ENCODE results near the gene SPAG8.

SPAG8 gene

DNA sequence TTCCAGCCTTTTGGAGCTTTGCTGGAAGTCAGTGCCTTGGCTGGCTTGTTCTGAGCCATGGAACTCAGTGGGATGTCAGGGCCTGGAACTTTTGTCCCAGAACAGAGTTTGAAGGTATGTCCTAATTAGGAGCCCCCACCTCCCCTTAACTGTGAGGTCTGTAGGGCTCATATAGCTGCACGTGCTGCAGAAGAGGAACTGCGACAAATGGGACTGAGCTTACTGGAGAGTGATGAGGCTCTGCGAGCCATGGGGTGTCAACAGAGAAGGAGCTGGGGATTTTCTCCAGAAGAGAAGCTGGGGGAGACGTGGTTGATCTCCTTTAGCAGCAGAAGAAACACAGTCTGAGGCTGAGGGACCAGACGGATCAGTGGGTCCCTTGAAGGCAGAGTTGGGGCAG, 27.9 kb upstream of the SPAG8 start:
- no peak for DNase-seq

DNA sequence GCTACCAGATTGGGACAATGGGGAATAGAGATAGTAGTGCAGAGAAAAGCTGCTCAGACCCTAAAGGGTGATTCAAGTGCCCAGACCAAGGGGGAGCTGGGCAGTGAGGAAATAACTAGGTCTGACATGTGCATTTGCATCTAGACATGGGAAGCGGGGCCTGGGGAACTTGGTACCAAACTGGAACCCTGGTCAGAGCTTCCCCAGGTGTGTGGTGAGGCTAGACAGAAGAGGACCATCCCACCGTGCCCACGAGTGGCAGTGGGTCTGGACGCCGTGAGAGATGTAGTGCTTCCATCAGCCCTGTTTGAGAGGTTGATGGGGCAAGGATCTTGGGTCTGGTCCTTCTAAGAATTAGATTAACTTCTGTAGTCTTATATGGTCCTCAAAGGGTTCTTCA, 24.5 kb upstream of the SPAG8 start:
- no peak for DNase-seq

DNA sequence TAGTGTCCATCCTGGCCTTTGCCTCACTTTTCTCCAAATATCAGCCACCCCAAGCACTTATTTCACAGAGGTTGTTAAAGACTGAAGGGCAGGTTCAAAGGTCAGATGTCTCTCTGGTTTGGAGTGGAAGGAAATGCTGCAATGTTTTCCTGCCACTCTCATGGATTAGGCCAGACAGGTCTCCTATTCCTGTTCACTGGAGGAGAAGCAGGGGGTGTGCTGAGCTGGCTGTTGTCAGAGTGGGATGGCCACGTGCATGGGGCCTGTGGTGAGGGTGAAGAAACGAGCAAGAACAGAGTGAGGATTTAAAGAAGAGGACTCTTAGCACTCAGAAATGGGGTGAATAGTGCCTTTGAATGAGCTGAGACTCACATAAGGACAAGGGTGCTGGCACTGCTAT, 23.7 kb upstream of the SPAG8 start:
- DNase-seq, result no peak

DNA sequence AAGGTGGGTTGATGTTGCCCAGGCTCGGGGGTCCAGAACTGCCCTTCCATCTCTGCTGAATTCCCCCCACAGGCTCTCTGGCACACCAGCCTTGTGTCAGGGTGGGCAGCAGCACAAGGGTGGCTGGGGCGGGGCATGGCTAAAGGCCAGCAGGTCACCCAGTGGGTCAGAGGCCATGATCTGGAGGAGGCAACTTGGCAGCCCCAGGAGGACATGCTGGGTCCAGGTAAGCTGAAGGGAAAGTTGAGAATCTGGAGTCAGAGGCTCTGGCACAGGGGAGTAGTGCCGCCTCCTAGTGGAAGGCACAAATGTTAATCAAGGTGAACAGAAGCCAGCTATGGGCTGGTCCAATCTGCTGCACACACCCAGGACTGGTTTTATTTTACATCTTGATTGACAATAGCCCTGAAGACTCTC, 23.2 kb upstream of the SPAG8 start:
- no peak for DNase-seq

DNA sequence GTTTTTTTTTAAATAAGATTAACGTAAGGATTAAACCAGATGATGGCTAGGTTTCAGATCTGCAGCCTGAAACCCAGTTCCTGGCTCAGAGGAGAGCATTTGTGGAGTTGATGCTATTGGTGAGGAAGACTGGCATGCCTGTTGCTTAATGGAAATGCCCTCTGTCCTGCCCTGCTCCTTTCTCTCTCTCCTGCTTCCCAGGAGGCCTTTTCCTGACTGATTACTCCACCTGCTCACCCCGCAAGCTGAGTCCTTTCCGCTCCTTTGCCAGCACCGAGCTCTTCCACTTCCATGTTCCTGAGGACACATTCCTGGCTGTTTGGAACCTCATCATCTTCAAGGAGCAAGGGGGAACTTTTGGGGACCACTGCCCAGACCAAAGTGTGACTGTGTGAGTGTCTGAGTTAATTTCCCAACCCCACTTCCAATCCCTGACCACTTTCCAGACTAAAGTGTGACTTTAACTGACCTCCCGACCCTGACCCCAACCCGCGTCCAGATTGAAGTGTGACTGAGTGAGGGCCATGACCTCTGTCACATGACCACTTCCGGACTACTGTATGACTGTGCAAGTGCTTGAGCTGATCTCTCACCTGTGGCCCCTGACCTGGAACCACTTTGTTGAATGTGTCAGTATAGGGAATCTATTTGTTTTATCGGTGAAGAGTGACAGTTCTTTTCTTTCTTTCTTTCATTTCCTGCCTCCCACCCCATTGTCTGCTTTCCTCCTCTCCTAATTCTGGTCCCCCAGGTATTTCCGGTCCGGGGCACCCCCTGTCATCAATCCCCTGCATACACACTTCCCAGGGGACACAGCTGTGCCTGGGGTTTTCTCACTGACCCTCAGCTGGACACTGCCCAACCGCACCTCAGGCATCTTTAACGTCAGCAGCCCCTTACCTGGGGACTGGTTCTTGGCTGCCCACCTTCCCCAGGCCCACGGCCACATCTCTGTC, 22.5 kb upstream of the SPAG8 start:
- no peak for DNase-seq

DNA sequence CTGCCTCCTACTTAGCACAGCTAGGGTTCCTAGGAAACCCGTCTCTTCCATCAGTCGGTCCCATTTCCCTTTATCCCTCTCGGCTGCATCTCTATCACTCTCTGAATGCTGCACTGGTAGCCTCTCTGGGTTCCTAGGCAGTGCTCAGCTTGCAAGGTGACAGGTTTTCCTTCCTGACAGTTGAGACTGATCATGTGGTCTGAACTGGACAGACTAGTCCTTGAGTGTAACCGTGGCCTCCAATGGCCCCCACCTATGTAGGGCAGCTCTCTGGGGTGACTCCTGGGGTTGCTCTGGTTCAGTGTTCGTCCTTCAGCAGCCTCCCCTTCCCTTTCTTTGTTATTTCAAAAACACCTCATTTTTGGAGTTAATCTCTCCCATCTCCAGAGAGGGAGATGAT, 20.8 kb upstream of the SPAG8 start:
- no peak for DNase-seq

DNA sequence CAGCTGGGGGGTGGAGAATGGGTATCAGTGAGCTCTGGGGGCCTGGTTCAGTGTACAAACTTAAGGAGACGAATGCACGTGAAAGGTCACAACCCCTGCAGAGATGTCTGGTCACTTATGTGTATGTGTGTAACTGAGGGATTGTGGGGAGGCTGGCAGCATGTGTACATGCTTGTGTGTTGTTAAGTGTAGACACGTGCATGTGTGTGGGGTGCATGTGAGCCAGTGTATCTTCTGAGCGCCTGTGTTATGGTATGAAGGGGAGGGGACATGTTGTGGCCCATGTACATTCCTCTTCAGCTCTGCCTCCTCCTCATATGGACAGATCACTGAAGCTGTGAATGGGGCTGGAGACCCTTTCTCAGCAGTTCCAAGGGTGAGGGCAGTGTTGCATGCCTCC, 19.0 kb upstream of the SPAG8 start:
- DNase-seq, result no peak

- no peak for DNase-seq
Observed at GRCh38 chr9:35829764-35830096, 17.7 kb upstream of the SPAG8 start.

GRCh38 chr9:35829084-35829763, 17.2 kb upstream of the SPAG8 start, which contains the start of gene TMEM8B:
Gene TMEM8B, plus strand, starts transcription at chr9:35829228. Its CDS starts 220 bp downstream, at chr9:35829448.
- DNase-seq, result peak; percentile 78 to 91

DNA sequence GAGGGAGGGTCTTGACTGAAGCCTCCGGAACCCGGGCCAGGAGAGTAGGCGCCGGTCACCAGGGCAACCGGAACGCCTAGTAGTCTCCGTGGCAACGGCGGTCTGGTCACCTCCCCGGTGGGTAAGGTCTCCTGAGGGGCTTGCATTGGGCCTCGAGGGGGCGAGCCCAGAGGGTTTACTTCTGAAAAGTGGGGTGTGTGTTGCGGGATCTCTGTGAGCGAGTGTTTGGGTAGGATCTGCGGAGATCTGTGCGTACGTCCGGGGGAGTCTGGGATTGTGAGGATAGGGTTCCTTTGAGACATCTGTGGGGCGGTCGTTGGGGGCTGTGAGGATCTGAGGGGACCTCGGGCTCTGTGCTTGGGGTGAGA, 16.6 kb upstream of the SPAG8 start, which contains the start of gene FAM221B:
Gene FAM221B (minus strand): TSS at position 17 of the 368 bp plus-strand sequence. CDS start 2,571 bp downstream, outside the sequence.
- DNase-seq, result no peak

- no peak for DNase-seq
Observed at GRCh38 chr9:35827486-35827885, 15.4 kb upstream of the SPAG8 start.

GRCh38 chr9:35826071-35826701, 14.1 kb upstream of the SPAG8 start:
- peak; percentile 60 to 70 for DNase-seq

GRCh38 chr9:35822926-35823325, 10.9 kb upstream of the SPAG8 start:
- no peak for DNase-seq

- DNase-seq, result no peak
Observed at GRCh38 chr9:35820076-35820475, 8.0 kb upstream of the SPAG8 start.

DNA sequence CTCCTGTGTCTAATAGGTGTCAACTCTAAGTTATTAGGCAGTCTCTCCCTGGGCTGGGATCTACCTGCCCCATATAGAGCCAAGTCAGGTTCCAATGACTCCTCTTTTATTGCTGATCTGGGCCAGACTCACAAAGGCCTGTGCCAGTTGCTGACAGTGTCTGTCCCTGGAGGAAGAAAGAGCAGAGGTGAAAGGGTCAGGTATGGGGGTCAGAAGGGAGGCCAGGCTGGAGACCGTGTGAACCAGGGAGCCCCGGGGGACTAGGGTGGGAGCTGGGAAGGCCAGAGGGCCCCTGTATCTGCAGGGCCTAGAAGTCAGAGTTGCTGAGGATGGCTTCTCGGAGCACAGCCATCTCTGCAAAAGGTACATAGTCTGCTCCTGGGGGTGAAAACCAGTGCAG, 6.3 kb upstream of the SPAG8 start:
- no peak for DNase-seq

DNA sequence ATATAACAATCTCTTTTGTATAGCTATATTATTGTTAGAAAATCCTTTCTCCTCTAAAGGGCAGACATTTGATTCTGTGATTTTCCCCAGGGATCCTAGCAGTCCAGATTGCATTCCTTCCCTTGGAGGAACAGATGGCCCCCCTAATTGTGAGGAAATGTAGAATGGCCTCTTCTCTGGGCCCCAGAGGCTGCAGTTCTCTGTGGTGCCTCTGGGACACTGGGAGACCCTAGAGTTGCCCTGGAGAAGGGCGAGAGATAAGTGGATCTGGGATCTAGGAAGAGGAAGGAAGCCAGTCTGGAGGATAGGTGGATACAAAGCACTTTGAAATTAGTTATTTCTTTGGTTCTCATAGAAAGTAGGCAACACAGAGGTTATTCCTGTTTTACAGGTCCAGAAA, 4.6 kb upstream of the SPAG8 start:
- no peak for DNase-seq

DNA sequence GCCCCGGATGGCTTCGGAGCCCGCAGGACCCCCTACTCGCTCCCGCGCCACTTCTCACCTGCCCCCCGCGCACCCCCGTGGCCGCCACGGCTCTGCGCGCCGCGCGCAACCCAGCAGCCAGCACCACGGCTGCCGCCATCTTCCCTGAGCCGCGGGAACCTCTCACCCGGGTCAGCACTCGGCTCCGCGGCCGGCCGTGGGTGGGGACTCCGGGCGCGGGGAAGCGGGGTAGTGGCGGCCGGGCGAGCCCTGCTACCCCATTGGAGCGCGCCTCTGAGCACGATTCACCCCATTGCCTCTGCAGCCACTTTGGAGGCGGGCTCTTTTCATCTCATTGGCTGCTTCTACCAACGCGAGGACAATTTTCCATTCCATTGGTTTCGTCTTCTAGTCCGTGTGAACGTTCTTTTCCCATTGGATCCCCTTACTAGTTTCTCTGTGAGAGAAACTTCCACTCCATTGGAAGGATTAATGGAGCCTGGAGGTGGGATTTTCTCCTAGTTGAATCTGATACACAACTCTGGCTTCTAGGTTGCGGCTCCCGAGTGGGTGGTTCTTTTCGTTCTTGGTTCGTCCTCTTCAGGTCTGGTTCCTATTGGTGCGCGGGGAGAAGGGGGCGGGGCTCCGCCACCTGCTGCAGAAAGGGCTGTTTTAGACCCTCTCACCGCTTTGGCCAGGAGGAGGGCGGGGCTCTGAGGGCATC, 2.9 kb upstream of the SPAG8 start, which contains the start of gene HINT2:
Gene HINT2 (minus strand): TSS at position 202 of the 703 bp plus-strand sequence. CDS start 63 bp downstream, at position 139.
- DNase-seq, result peak; percentile 98 to 99

DNA sequence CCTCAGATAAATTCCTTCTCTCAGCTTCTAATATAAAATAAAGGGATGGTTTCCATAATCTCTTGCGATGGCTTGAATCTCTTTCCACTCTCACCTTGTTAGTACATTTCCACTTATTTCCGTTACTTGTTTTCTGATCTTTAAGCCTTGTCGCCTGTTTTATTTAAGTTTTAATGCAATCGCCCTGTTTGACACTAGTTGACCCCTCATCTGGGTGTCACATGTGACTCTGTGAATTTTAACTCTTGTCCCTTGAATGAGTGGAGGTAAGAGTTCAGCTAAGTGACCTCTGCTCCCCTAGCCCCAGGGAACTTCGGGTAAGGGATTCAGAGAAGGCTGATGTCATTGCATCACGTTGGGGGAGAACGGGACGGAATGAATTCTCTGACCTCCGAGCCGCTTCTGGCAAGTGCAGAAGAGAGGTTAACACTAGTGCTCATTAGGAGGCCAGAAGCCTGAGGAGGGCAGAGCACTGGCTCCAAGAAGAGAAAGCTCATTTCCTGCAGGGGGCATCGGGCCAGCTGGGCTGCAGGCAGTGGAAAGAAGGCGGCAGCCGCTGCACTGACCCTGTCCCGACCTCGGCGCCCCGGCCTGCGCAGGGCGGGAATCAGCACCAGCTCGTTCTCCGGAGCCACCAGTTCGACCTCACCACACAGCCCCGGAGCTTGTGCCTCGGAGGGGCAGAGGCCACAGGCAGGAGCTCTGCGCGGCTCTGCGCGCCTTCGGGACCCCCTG, 2.2 kb upstream of the SPAG8 start:
- DNase-seq, result peak; percentile 64 to 67

GRCh38 chr9:35813434-35814105, 1.5 kb upstream of the SPAG8 start:
- DNase-seq, result no peak

- no peak for DNase-seq
Observed at GRCh38 chr9:35811381-35812024, 559 bp downstream of the SPAG8 start.

- no peak for DNase-seq
Observed at GRCh38 chr9:35810122-35810521, 1.9 kb downstream of the SPAG8 start.
